Neural cell (in vitro differentiated cells): ENCODE measurements around the gene FNDC3B. TPM values are rescaled to one million over a fixed set of nuclear protein-coding genes. Genes with fewer than 3 reads are reported as not detected.

ENCODE experiments used
- H2AFZ ChIP-seq: fragments of 200-600, 300-800 bp; sonication (generic), shearing (Covaris generic); 2 replicates; pipeline ENCODE4 v1.6.0; 2014; ENCODE audit warnings: low read depth, mild to moderate bottlenecking, antibody characterized with exemption, low read length, moderate library complexity
- H3F3A ChIP-seq: fragments of 200-600 bp; shearing (Covaris generic); 2 replicates; pipeline ENCODE4 v1.6.1; 2016; ENCODE audit warnings: mild to moderate bottlenecking, moderate library complexity, mixed read lengths, antibody characterized with exemption, low read length; ENCODE audit not compliant: insufficient read depth, poor library complexity, severe bottlenecking
- H3K27ac ChIP-seq: fragments of 200-600, 300-800 bp; sonication (generic), shearing (Covaris generic); 2 replicates; pipeline ENCODE4 v1.5.1; 2014; ENCODE audit warnings: mild to moderate bottlenecking, low read length, moderate library complexity
- H3K27me3 ChIP-seq: fragments of 300-800, 200-600 bp; sonication (generic), shearing (Covaris generic); 2 replicates; pipeline ENCODE4 v1.6.0; 2014; ENCODE audit warnings: mild to moderate bottlenecking, low read depth, low read length, moderate library complexity; ENCODE audit not compliant: insufficient read depth
- H3K36me3 ChIP-seq: fragments of 300-800, 200-600 bp; sonication (generic), shearing (Covaris generic); 2 replicates; pipeline ENCODE4 v1.5.1; 2014; ENCODE audit warnings: mild to moderate bottlenecking, antibody characterized with exemption, low read length, moderate library complexity; ENCODE audit not compliant: insufficient read depth
- H3K4me2 ChIP-seq: fragments of 300-800, 200-600 bp; sonication (generic), shearing (Covaris generic); 2 replicates; pipeline ENCODE4 v1.6.0; 2014; ENCODE audit warnings: mild to moderate bottlenecking, low read length
- H3K4me3 ChIP-seq: fragments of 300-800, 200-600 bp; sonication (generic), shearing (Covaris generic); 2 replicates; pipeline ENCODE4 v1.5.1; 2014; ENCODE audit warnings: mild to moderate bottlenecking, low read length, moderate library complexity
- H3K79me2 ChIP-seq: fragments of 200-600 bp; shearing (Covaris generic); replicated peaks from 2 replicates; pipeline ENCODE4 v1.6.0; 2014; ENCODE audit warnings: mild to moderate bottlenecking, low read length, moderate library complexity; ENCODE audit not compliant: insufficient read depth
- H3K9ac ChIP-seq: fragments of 300-800, 200-600 bp; sonication (generic), shearing (Covaris generic); 2 replicates; pipeline ENCODE4 v1.6.1; 2016; ENCODE audit warnings: mild to moderate bottlenecking, low read length, mixed read lengths
- H3K9me2 ChIP-seq: fragments of 200-600 bp; shearing (Covaris generic); 2 replicates; pipeline ENCODE4 v1.6.1; 2016; ENCODE audit warnings: mild to moderate bottlenecking, low read length, mixed read lengths; ENCODE audit not compliant: insufficient read depth
- H3K9me3 ChIP-seq: fragments of 200-600, 300-800 bp; sonication (generic), shearing (Covaris generic); 2 replicates; pipeline ENCODE4 v1.6.1; 2016; ENCODE audit warnings: mild to moderate bottlenecking, mixed run types, low read length, moderate library complexity, mixed read lengths
- H4K20me1 ChIP-seq: fragments of 200-600 bp; shearing (Covaris generic); 2 replicates; pipeline ENCODE4 v1.6.1; 2016; ENCODE audit warnings: mild to moderate bottlenecking, mixed run types; ENCODE audit not compliant: insufficient read depth
- MXI1 ChIP-seq: fragments of 450-650 bp; conservative IDR thresholded peaks from 2 replicates; pipeline ENCODE4 v1.6.1; 2014; ENCODE audit warnings: antibody characterized with exemption, mild to moderate bottlenecking; ENCODE audit not compliant: poor library complexity, severe bottlenecking
- POLR2AphosphoS5 ChIP-seq: IDR thresholded peaks from 2 replicates; pipeline ENCODE4 v1.6.1; 2012
- RAD21 ChIP-seq: fragments of 450-650 bp; conservative IDR thresholded peaks from 2 replicates; pipeline ENCODE4 v1.6.1; 2014; ENCODE audit warnings: antibody characterized with exemption, mild to moderate bottlenecking, moderate library complexity
- SMC3 ChIP-seq: fragments of 450-650 bp; conservative IDR thresholded peaks from 2 replicates; pipeline ENCODE4 v1.6.1; 2014; ENCODE audit warnings: antibody characterized with exemption, mild to moderate bottlenecking, moderate library complexity; ENCODE audit not compliant: poor library complexity
- TAF1 ChIP-seq: IDR thresholded peaks from 2 replicates; pipeline ENCODE4 v1.6.1; 2012; ENCODE audit warnings: low read depth
- polyA plus RNA-seq: library from polyadenylated mRNA; depleted of rRNA; stranded (reverse); fragments of >200 nt; gene quantifications from 2 replicates; pipeline ENCODE4 v1.2.3, GENCODE V29; 2014
- TF ChIP-seq, protein P1 (sequence below): IDR thresholded peaks from 2 replicates; pipeline ENCODE4 v1.6.1; 2012; ENCODE audit warnings: borderline replicate concordance
- TF ChIP-seq, protein P2 (sequence below): fragments of 450-650 bp; IDR thresholded peaks from 2 replicates; pipeline ENCODE4 v1.5.1; 2014; ENCODE audit warnings: antibody characterized with exemption, mild to moderate bottlenecking, moderate library complexity; ENCODE audit not compliant: poor library complexity, severe bottlenecking

Gene FNDC3B
- polyA plus RNA-seq, 1 donor from 2014 or later, result 4.9 TPM

DNA sequence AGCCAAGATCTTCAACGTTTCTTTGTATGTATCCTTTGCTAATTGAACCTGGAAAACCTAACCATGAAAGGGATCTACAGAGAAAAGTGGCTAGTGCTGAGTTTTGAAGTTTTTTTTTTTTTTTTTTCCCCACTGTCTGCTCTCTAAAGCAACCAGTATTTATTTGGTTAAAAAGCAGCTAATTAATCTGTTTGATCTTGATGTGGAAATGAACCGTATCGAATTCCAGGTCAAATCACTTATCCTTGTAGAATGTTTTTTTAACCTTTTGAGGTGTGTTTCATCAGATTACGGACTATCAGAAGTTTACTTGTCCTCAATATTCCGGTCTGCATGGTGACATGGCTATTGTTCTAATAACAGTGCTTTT lies 117.2 kb downstream of the FNDC3B start:
- Histone ChIP-seq H3F3A (no peaks in the 10 kb centered on the region), H3K4me3 (no peak overlapping the region), H3K36me3 (no peaks in the 10 kb centered on the region), H3K9me2 (no peaks in the 10 kb centered on the region), H3K79me2 (no peaks in the 10 kb centered on the region), H3K9ac (no peak overlapping the region), H4K20me1 (no peaks in the 10 kb centered on the region), H3K9me3 (no peaks in the 10 kb centered on the region), H3K27me3 (no peaks in the 10 kb centered on the region), H2AFZ (no peak overlapping the region), H3K4me2 (no peak overlapping the region), H3K27ac (no peak overlapping the region)
- no peak for TF ChIP-seq SMC3
- TF ChIP-seq TAF1, result no peak
- TF ChIP-seq POLR2AphosphoS5, result no peak
- TF ChIP-seq MXI1, result no peak

DNA sequence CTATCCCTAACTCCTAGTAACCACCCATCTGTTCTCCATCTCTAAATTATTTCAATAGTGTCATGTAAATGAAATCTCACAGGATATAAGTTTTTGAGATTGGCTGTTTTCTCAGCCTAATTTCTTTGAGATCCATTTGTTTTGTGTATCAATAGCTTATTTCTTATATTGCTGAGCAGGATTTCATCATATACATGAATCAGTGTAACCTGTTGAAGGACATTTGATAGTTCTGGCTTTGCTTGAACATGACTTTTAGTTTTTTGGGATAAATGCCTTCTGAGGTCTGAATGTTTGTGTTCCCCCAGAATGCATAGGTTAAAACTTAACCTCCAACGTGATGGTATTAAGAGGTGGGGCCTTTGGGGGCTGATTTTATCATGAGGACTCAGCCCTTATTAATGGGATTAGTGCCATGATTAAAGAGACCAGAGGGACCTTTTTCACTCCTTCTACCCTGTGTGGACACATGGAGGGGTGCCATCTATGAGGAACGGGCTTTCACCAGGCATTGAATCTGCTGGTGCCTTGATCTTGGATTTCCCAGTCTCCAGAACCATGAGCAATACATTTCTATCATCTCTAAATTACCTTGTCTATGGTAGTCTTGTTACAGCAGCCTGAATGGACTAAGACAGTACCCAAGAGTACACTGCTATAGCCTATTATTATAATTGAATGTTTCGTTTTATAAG lies 118.3 kb downstream of the FNDC3B start:
- TF ChIP-seq, protein P1, sequence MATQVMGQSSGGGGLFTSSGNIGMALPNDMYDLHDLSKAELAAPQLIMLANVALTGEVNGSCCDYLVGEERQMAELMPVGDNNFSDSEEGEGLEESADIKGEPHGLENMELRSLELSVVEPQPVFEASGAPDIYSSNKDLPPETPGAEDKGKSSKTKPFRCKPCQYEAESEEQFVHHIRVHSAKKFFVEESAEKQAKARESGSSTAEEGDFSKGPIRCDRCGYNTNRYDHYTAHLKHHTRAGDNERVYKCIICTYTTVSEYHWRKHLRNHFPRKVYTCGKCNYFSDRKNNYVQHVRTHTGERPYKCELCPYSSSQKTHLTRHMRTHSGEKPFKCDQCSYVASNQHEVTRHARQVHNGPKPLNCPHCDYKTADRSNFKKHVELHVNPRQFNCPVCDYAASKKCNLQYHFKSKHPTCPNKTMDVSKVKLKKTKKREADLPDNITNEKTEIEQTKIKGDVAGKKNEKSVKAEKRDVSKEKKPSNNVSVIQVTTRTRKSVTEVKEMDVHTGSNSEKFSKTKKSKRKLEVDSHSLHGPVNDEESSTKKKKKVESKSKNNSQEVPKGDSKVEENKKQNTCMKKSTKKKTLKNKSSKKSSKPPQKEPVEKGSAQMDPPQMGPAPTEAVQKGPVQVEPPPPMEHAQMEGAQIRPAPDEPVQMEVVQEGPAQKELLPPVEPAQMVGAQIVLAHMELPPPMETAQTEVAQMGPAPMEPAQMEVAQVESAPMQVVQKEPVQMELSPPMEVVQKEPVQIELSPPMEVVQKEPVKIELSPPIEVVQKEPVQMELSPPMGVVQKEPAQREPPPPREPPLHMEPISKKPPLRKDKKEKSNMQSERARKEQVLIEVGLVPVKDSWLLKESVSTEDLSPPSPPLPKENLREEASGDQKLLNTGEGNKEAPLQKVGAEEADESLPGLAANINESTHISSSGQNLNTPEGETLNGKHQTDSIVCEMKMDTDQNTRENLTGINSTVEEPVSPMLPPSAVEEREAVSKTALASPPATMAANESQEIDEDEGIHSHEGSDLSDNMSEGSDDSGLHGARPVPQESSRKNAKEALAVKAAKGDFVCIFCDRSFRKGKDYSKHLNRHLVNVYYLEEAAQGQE, result no peak
- TF ChIP-seq TAF1 (no peak), RAD21 (no peak), POLR2AphosphoS5 (no peak)
- TF ChIP-seq, protein P2, sequence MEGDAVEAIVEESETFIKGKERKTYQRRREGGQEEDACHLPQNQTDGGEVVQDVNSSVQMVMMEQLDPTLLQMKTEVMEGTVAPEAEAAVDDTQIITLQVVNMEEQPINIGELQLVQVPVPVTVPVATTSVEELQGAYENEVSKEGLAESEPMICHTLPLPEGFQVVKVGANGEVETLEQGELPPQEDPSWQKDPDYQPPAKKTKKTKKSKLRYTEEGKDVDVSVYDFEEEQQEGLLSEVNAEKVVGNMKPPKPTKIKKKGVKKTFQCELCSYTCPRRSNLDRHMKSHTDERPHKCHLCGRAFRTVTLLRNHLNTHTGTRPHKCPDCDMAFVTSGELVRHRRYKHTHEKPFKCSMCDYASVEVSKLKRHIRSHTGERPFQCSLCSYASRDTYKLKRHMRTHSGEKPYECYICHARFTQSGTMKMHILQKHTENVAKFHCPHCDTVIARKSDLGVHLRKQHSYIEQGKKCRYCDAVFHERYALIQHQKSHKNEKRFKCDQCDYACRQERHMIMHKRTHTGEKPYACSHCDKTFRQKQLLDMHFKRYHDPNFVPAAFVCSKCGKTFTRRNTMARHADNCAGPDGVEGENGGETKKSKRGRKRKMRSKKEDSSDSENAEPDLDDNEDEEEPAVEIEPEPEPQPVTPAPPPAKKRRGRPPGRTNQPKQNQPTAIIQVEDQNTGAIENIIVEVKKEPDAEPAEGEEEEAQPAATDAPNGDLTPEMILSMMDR, result no peak
- Histone ChIP-seq H3K9ac (no peak overlapping the region), H3F3A (no peaks in the 10 kb centered on the region), H3K9me2 (no peaks in the 10 kb centered on the region), H3K4me3 (no peak overlapping the region), H2AFZ (no peak overlapping the region), H3K79me2 (no peaks in the 10 kb centered on the region), H3K36me3 (no peaks in the 10 kb centered on the region), H3K4me2 (no peak overlapping the region), H3K9me3 (no peaks in the 10 kb centered on the region), H3K27me3 (no peaks in the 10 kb centered on the region), H3K27ac (no peak overlapping the region), H4K20me1 (no peaks in the 10 kb centered on the region)

- Histone ChIP-seq H3K4me3 (no peak overlapping the region), H3K27ac (no peak overlapping the region), H3F3A (no peaks in the 10 kb centered on the region), H3K79me2 (no peaks in the 10 kb centered on the region), H4K20me1 (no peaks in the 10 kb centered on the region), H3K9me2 (no peaks in the 10 kb centered on the region), H3K9ac (no peak overlapping the region), H2AFZ (no peak overlapping the region), H3K9me3 (no peaks in the 10 kb centered on the region), H3K4me2 (no peak overlapping the region), H3K36me3 (no peaks in the 10 kb centered on the region), H3K27me3 (no peaks in the 10 kb centered on the region)
- TF ChIP-seq SMC3, result no peak
- no peak for TF ChIP-seq MXI1
These were observed 119.4 kb downstream of the FNDC3B start for GRCh38 chr3:172158741-172159140.
